Measurements from ENCODE around the gene CHST15. TPM values are rescaled to one million over a fixed set of nuclear protein-coding genes. Genes with fewer than 3 reads are reported as not detected.

Gene CHST15
- total RNA-seq, 2 donors from 2014 or later, result 7.5 to 14.9 TPM

GRCh38 chr10:124084708-124085107, 8.7 kb downstream of the CHST15 start:
- Histone ChIP-seq H3K9ac (ENCODE audit: extremely low read depth, low read length, poor library complexity, severe bottlenecking) (no peak overlapping the region), H3K4me3 (ENCODE audit: low read length) (no peak overlapping the region), H3K27me3 (ENCODE audit: control insufficient read depth, insufficient read depth, low read length, poor library complexity, severe bottlenecking) (no peaks in the 10 kb centered on the region), H3K27ac (ENCODE audit: low read depth, low read length) (no peak overlapping the region), H3K9me3 (ENCODE audit: control insufficient read depth, low read length) (no peaks in the 10 kb centered on the region), H3K36me3 (ENCODE audit: control insufficient read depth, insufficient read depth, low read length) (no peaks in the 10 kb centered on the region), H3K4me1 (ENCODE audit: control insufficient read depth, insufficient read depth, low read length) (no peaks in the 10 kb centered on the region)
- 91 to 97% methylated on average over 5 to 9 of the region's 9 CpGs for WGBS, 2 experiments (ENCODE audit: insufficient coverage in 1 of 2, insufficient read length in 1 of 2)
- Mint-ChIP-seq H3K4me3 (no peak overlapping the region), H3K27me3 (ENCODE audit: insufficient read depth) (no peaks in the 10 kb centered on the region), H3K27ac (no peak overlapping the region), H3K36me3 (ENCODE audit: low read depth) (peaks cover 5% of the 10 kb centered on the region), H3K4me1 (peaks cover 9% of the 10 kb centered on the region), H3K9me3 (no peaks in the 10 kb centered on the region)
- no peak for TF ChIP-seq CTCF (conservative IDR thresholded peaks at IDR 0.05)
- no peak for DNase-seq

DNA sequence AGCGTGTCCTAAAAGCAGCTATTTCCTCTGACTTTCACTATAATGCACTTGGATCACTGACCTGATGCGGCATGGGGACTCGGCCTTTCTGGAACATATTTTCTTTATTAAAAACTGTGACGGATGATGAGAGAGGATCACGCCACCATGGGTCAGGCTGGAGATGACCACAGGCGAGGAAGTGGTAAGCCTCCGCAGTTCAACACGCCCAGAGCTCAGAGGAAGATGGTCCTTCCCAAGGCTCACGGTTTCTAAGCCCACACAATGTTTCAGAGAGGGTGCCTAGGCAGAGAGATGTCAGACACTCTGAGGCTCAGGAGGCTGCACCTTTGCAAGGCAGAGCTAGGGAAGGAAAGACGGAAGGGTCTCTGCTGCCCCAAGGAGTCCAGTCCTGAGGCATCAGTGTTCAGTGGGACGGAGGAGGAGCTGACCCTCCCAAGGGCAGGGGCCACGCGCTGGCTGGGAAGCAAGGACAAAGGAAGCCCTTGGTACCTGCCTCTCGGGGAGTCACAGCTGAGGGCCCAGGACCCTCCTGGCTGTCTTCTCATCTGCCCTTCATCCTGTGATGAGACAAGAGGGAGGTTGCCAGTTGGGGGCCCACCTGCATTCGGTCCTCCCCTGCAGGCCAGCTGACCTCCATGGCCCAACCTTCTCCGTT, 9.5 kb downstream of the CHST15 start:
- Histone ChIP-seq H3K4me3 (ENCODE audit: low read length) (no peak overlapping the region), H3K9me3 (ENCODE audit: control insufficient read depth, low read length) (no peaks in the 10 kb centered on the region), H3K27ac (ENCODE audit: low read depth, low read length) (no peak overlapping the region), H3K36me3 (ENCODE audit: control insufficient read depth, insufficient read depth, low read length) (no peaks in the 10 kb centered on the region), H3K9ac (ENCODE audit: extremely low read depth, low read length, poor library complexity, severe bottlenecking) (no peak overlapping the region), H3K4me1 (ENCODE audit: control insufficient read depth, insufficient read depth, low read length) (no peaks in the 10 kb centered on the region), H3K27me3 (ENCODE audit: control insufficient read depth, insufficient read depth, low read length, poor library complexity, severe bottlenecking) (no peaks in the 10 kb centered on the region)
- Mint-ChIP-seq H3K9me3 (no peaks in the 10 kb centered on the region), H3K4me1 (peaks cover 9% of the 10 kb centered on the region), H3K36me3 (ENCODE audit: low read depth) (peaks cover 5% of the 10 kb centered on the region), H3K27ac (no peak overlapping the region), H3K27me3 (ENCODE audit: insufficient read depth) (no peaks in the 10 kb centered on the region), H3K4me3 (no peak overlapping the region)
- no peak for DNase-seq
- WGBS, 2 experiments (ENCODE audit: insufficient coverage in 1 of 2, insufficient read length in 1 of 2), result 92 to 96% methylated on average over 12 to 16 of the region's 16 CpGs
- TF ChIP-seq CTCF (conservative IDR thresholded peaks at IDR 0.05), result no peak

GRCh38 chr10:124083047-124083739, 10.2 kb downstream of the CHST15 start:
- Histone ChIP-seq H3K4me3 (ENCODE audit: low read length) (no peak overlapping the region), H3K27ac (ENCODE audit: low read depth, low read length) (no peak overlapping the region), H3K36me3 (ENCODE audit: control insufficient read depth, insufficient read depth, low read length) (no peaks in the 10 kb centered on the region), H3K4me1 (ENCODE audit: control insufficient read depth, insufficient read depth, low read length) (no peaks in the 10 kb centered on the region), H3K27me3 (ENCODE audit: control insufficient read depth, insufficient read depth, low read length, poor library complexity, severe bottlenecking) (no peaks in the 10 kb centered on the region), H3K9ac (ENCODE audit: extremely low read depth, low read length, poor library complexity, severe bottlenecking) (no peak overlapping the region), H3K9me3 (ENCODE audit: control insufficient read depth, low read length) (no peaks in the 10 kb centered on the region)
- H3K27me3 Mint-ChIP-seq (ENCODE audit: insufficient read depth), result no peaks in the 10 kb centered on the region
- 94% methylated on average over 10 of the region's 10 CpGs for WGBS, 2 experiments (ENCODE audit: insufficient coverage in 1 of 2, insufficient read length in 1 of 2)
- no peak overlapping the region for H3K4me3 Mint-ChIP-seq
- H3K4me1 Mint-ChIP-seq, result peaks cover 9% of the 10 kb centered on the region
- DNase-seq, result no peak
- no peak for TF ChIP-seq CTCF (conservative IDR thresholded peaks at IDR 0.05)
- H3K9me3 Mint-ChIP-seq, result no peaks in the 10 kb centered on the region
- peaks cover 5% of the 10 kb centered on the region for H3K36me3 Mint-ChIP-seq (ENCODE audit: low read depth)
- H3K27ac Mint-ChIP-seq, result no peak overlapping the region
